Peyer's patch (tissue), 4 donors: ENCODE results near the gene ELMOD1. TPM values are rescaled to one million over a fixed set of nuclear protein-coding genes. Genes with fewer than 3 reads are reported as not detected.

Experiments used
- DNase-seq, 3 donors: peaks; one replicate each; pipeline ENCODE4 v3.0.0-alpha.2; 2017 to 2019
- H3K27ac ChIP-seq, 4 donors: fragments of 200-600 bp; sonication (generic); one replicate each; pipeline ENCODE4 v1.5.1; 2016 to 2019
- H3K27me3 ChIP-seq, 2 donors: fragments of 200-600 bp; sonication (generic); one replicate each; pipeline ENCODE4 v1.5.1; 2019
- H3K36me3 ChIP-seq, 3 donors: fragments of 200-600 bp; sonication (generic); one replicate each; pipeline ENCODE4 v1.5.1; 2016 to 2019
- H3K4me1 ChIP-seq, 4 donors: fragments of 200-600 bp; sonication (generic); one replicate each; pipeline ENCODE4 v1.5.1; 2016 to 2019
- H3K4me3 ChIP-seq, 4 donors: fragments of 200-600 bp; sonication (generic); 1 replicate in 3 of 4; 2 replicates in 1 of 4; pipeline ENCODE4 v1.5.1; 2016 to 2019; ENCODE audit warnings: mild to moderate bottlenecking in 1 of 4
- H3K9me3 ChIP-seq, 4 donors: fragments of 200-600 bp; sonication (generic); one replicate each; pipeline ENCODE4 v1.5.1; 2016 to 2019; ENCODE audit warnings: mild to moderate bottlenecking in 1 of 4
- CTCF ChIP-seq, 6 experiments: fragments of 450-650 bp in 4 of 6; fragments of 200-600 bp in 2 of 6; sonication (generic) in 1 of 6; IDR thresholded peaks; one replicate each; pipeline ENCODE4 v1.5.1; 2017 to 2019; ENCODE audit warnings: antibody characterized with exemption in 6 of 6, mild to moderate bottlenecking in 3 of 6, moderate library complexity in 1 of 6
- POLR2A ChIP-seq, 2 donors: fragments of 450-650 bp; IDR thresholded peaks; one replicate each; pipeline ENCODE4 v1.5.1; 2017; ENCODE audit warnings: antibody characterized with exemption in 2 of 2, mild to moderate bottlenecking in 2 of 2, moderate library complexity in 2 of 2
- total RNA-seq, 4 donors: library from RNA; depleted of rRNA; stranded (reverse); fragments of >200 nt; gene quantifications; one replicate each; pipeline ENCODE4 v1.1.0, GENCODE V29; 2016

Gene ELMOD1
- total RNA-seq, 4 donors from 2014 or later, result not detected

GRCh38 chr11:107702723-107703122, 111.8 kb downstream of the ELMOD1 start:
- Histone ChIP-seq H3K4me3 (no peak overlapping the region), H3K36me3 (no peaks in the 10 kb centered on the region), H3K4me1 (no peaks in the 10 kb centered on the region), H3K27me3 (no peaks in the 10 kb centered on the region), H3K9me3 (no peaks in the 10 kb centered on the region), H3K27ac (no peak overlapping the region)
- DNase-seq, result no peak
- no peak for TF ChIP-seq CTCF (IDR thresholded peaks at IDR 0.05)
- no peak for TF ChIP-seq POLR2A (IDR thresholded peaks at IDR 0.05)

- Histone ChIP-seq H3K36me3 (no peaks in the 10 kb centered on the region), H3K27me3 (no peaks in the 10 kb centered on the region), H3K27ac (no peak overlapping the region), H3K9me3 (no peaks in the 10 kb centered on the region), H3K4me1 (no peaks in the 10 kb centered on the region), H3K4me3 (no peak overlapping the region)
- TF ChIP-seq CTCF (IDR thresholded peaks at IDR 0.05) (no peak), POLR2A (IDR thresholded peaks at IDR 0.05) (no peak)
- DNase-seq, result no peak
Measured at GRCh38 chr11:107704451-107704850, 113.5 kb downstream of the ELMOD1 start.

GRCh38 chr11:107705027-107705426, 114.1 kb downstream of the ELMOD1 start:
- H3K36me3 ChIP-seq, result no peaks in the 10 kb centered on the region
- no peaks in the 10 kb centered on the region for H3K9me3 ChIP-seq
- H3K4me3 ChIP-seq, result no peak overlapping the region
- TF ChIP-seq POLR2A (IDR thresholded peaks at IDR 0.05), result no peak
- no peak for TF ChIP-seq CTCF (IDR thresholded peaks at IDR 0.05)
- H3K27ac ChIP-seq, result no peak overlapping the region
- DNase-seq, result no peak
- H3K27me3 ChIP-seq, result no peaks in the 10 kb centered on the region
- no peaks in the 10 kb centered on the region for H3K4me1 ChIP-seq

GRCh38 chr11:107706531-107706930, 115.6 kb downstream of the ELMOD1 start:
- no peak overlapping the region for H3K4me3 ChIP-seq
- H3K36me3 ChIP-seq, result no peaks in the 10 kb centered on the region
- H3K9me3 ChIP-seq, result no peaks in the 10 kb centered on the region
- no peak for DNase-seq
- no peak for TF ChIP-seq POLR2A (IDR thresholded peaks at IDR 0.05)
- no peak for TF ChIP-seq CTCF (IDR thresholded peaks at IDR 0.05)
- no peaks in the 10 kb centered on the region for H3K27me3 ChIP-seq
- no peak overlapping the region for H3K27ac ChIP-seq
- no peaks in the 10 kb centered on the region for H3K4me1 ChIP-seq

- Histone ChIP-seq H3K9me3 (no peaks in the 10 kb centered on the region), H3K27me3 (no peaks in the 10 kb centered on the region), H3K36me3 (no peaks in the 10 kb centered on the region), H3K27ac (no peak overlapping the region), H3K4me1 (no peaks in the 10 kb centered on the region), H3K4me3 (no peak overlapping the region)
- no peak for DNase-seq
- TF ChIP-seq POLR2A (IDR thresholded peaks at IDR 0.05) (no peak), CTCF (IDR thresholded peaks at IDR 0.05) (no peak)
Measured at GRCh38 chr11:107707215-107707671, 116.3 kb downstream of the ELMOD1 start.

GRCh38 chr11:107707807-107708206, 116.9 kb downstream of the ELMOD1 start:
- H3K4me1 ChIP-seq, result no peaks in the 10 kb centered on the region
- TF ChIP-seq POLR2A (IDR thresholded peaks at IDR 0.05) (no peak), CTCF (IDR thresholded peaks at IDR 0.05) (no peak)
- no peaks in the 10 kb centered on the region for H3K36me3 ChIP-seq
- H3K27ac ChIP-seq, result no peak overlapping the region
- H3K27me3 ChIP-seq, result no peaks in the 10 kb centered on the region
- no peak overlapping the region for H3K4me3 ChIP-seq
- no peaks in the 10 kb centered on the region for H3K9me3 ChIP-seq
- DNase-seq, result no peak
